Peyer's patch (tissue), 4 donors: ENCODE data around the gene LDLRAD4. TPM values are rescaled to one million over a fixed set of nuclear protein-coding genes. Genes with fewer than 3 reads are reported as not detected.
A peak's percentile ranks its signal among the peaks of the same experiment; 100 is the strongest.
"Not testable (repeated sequence)": the region's sequence is repeated elsewhere in the genome, so short reads cannot be mapped to it uniquely, and the experiment has no call there.

Source experiments
- DNase-seq, 3 donors: peaks; one replicate each; pipeline ENCODE4 v3.0.0-alpha.2; 2017 to 2019
- H3K27ac ChIP-seq, 4 donors: fragments of 200-600 bp; sonication (generic); one replicate each; pipeline ENCODE4 v1.5.1; 2016 to 2019
- H3K27me3 ChIP-seq, 2 donors: fragments of 200-600 bp; sonication (generic); one replicate each; pipeline ENCODE4 v1.5.1; 2019
- H3K36me3 ChIP-seq, 3 donors: fragments of 200-600 bp; sonication (generic); one replicate each; pipeline ENCODE4 v1.5.1; 2016 to 2019
- H3K4me1 ChIP-seq, 4 donors: fragments of 200-600 bp; sonication (generic); one replicate each; pipeline ENCODE4 v1.5.1; 2016 to 2019
- H3K4me3 ChIP-seq, 4 donors: fragments of 200-600 bp; sonication (generic); 1 replicate in 3 of 4; 2 replicates in 1 of 4; pipeline ENCODE4 v1.5.1; 2016 to 2019; ENCODE audit warnings: mild to moderate bottlenecking in 1 of 4
- H3K9me3 ChIP-seq, 4 donors: fragments of 200-600 bp; sonication (generic); one replicate each; pipeline ENCODE4 v1.5.1; 2016 to 2019; ENCODE audit warnings: mild to moderate bottlenecking in 1 of 4
- CTCF ChIP-seq, 6 experiments: fragments of 450-650 bp in 4 of 6; fragments of 200-600 bp in 2 of 6; sonication (generic) in 1 of 6; IDR thresholded peaks; one replicate each; pipeline ENCODE4 v1.5.1; 2017 to 2019; ENCODE audit warnings: antibody characterized with exemption in 6 of 6, mild to moderate bottlenecking in 3 of 6, moderate library complexity in 1 of 6
- POLR2A ChIP-seq, 2 donors: fragments of 450-650 bp; IDR thresholded peaks; one replicate each; pipeline ENCODE4 v1.5.1; 2017; ENCODE audit warnings: antibody characterized with exemption in 2 of 2, mild to moderate bottlenecking in 2 of 2, moderate library complexity in 2 of 2
- total RNA-seq, 4 donors: library from RNA; depleted of rRNA; stranded (reverse); fragments of >200 nt; gene quantifications; one replicate each; pipeline ENCODE4 v1.1.0, GENCODE V29; 2016

Gene LDLRAD4
- total RNA-seq, 4 donors from 2014 or later, result 24.8 to 128 (median 50.0) TPM

GRCh38 chr18:13471971-13472628, 253.5 kb downstream of the LDLRAD4 start:
- no peak for DNase-seq
- Histone ChIP-seq H3K36me3 (no peaks in the 10 kb centered on the region), H3K4me3 (no peak overlapping the region), H3K9me3 (no peaks in the 10 kb centered on the region), H3K4me1 (no peaks in the 10 kb centered on the region), H3K27me3 (no peaks in the 10 kb centered on the region), H3K27ac (no peak overlapping the region)
- TF ChIP-seq CTCF (IDR thresholded peaks at IDR 0.05), result no peak
- TF ChIP-seq POLR2A (IDR thresholded peaks at IDR 0.05), result no peak

- H3K36me3 ChIP-seq, result no peaks in the 10 kb centered on the region
- TF ChIP-seq CTCF (IDR thresholded peaks at IDR 0.05) (no peak), POLR2A (IDR thresholded peaks at IDR 0.05) (no peak)
- no peaks in the 10 kb centered on the region for H3K4me1 ChIP-seq
These were observed 255.2 kb downstream of the LDLRAD4 start for GRCh38 chr18:13473751-13474150.

GRCh38 chr18:13474336-13474735, 255.8 kb downstream of the LDLRAD4 start:
- Histone ChIP-seq H3K27me3 (no peaks in the 10 kb centered on the region), H3K9me3 (no peaks in the 10 kb centered on the region), H3K4me1 (no peaks in the 10 kb centered on the region), H3K4me3 (no peak overlapping the region), H3K27ac (no peak overlapping the region), H3K36me3 (no peaks in the 10 kb centered on the region)
- TF ChIP-seq POLR2A (IDR thresholded peaks at IDR 0.05), result no peak
- TF ChIP-seq CTCF (IDR thresholded peaks at IDR 0.05), result no peak
- DNase-seq, result peak in 1 of 3 donors; percentile 24

More at GRCh38 chr18:13473751-13474150, 255.2 kb downstream of the LDLRAD4 start:
- Histone ChIP-seq H3K4me3 (no peak overlapping the region), H3K27ac (no peak overlapping the region), H3K9me3 (no peaks in the 10 kb centered on the region), H3K27me3 (no peaks in the 10 kb centered on the region)
- peak in 1 of 3 donors; percentile 0 for DNase-seq

- H3K27ac ChIP-seq, result no peak overlapping the region
- TF ChIP-seq POLR2A (IDR thresholded peaks at IDR 0.05) (no peak), CTCF (IDR thresholded peaks at IDR 0.05) (no peak)
- DNase-seq, result peak in 1 of 3 donors; percentile 26
- no peaks in the 10 kb centered on the region for H3K27me3 ChIP-seq
- no peak overlapping the region for H3K4me3 ChIP-seq
- H3K36me3 ChIP-seq, result no peaks in the 10 kb centered on the region
- H3K4me1 ChIP-seq, result no peaks in the 10 kb centered on the region
- no peaks in the 10 kb centered on the region for H3K9me3 ChIP-seq
These were observed 256.5 kb downstream of the LDLRAD4 start for GRCh38 chr18:13474907-13475545.

GRCh38 chr18:13476312-13476711, 257.8 kb downstream of the LDLRAD4 start:
- DNase-seq, H3K9me3 ChIP-seq, H3K36me3 ChIP-seq, H3K4me3 ChIP-seq, H3K4me1 ChIP-seq, H3K27me3 ChIP-seq, H3K27ac ChIP-seq: not testable (repeated sequence)

GRCh38 chr18:13477147-13477683, 258.7 kb downstream of the LDLRAD4 start:
- no peaks in the 10 kb centered on the region for H3K36me3 ChIP-seq
- no peak overlapping the region for H3K27ac ChIP-seq
- H3K9me3 ChIP-seq, result no peaks in the 10 kb centered on the region
- H3K4me3 ChIP-seq, result no peak overlapping the region
- DNase-seq, result peak in 1 of 3 donors; percentile 5
- TF ChIP-seq CTCF (IDR thresholded peaks at IDR 0.05), result no peak
- TF ChIP-seq POLR2A (IDR thresholded peaks at IDR 0.05), result no peak
- no peaks in the 10 kb centered on the region for H3K27me3 ChIP-seq
- no peaks in the 10 kb centered on the region for H3K4me1 ChIP-seq
